GM23338 (cell line): Measurements from ENCODE around the gene CDKAL1. TPM values are rescaled to one million over a fixed set of nuclear protein-coding genes. Genes with fewer than 3 reads are reported as not detected.

Source experiments
- ATAC-seq: fragments of 200-7000 bp; cut with Tn5 transposase; 3 replicates; pipeline ENCODE4 v1.9.1; 2020
- DNase-seq: peaks from one replicate; pipeline ENCODE4 v3.0.0-alpha.2; 2015; ENCODE audit warnings: low spot score
- H2AFZ ChIP-seq: fragments of 200-600 bp; sonication (generic); 2 replicates; pipeline ENCODE4 v1.8.0; 2016; ENCODE audit warnings: antibody characterized with exemption, mild to moderate bottlenecking, moderate library complexity
- H3F3A ChIP-seq: fragments of 200-600 bp; sonication (generic); replicated peaks from 2 replicates; pipeline ENCODE4 v1.8.0; 2017; ENCODE audit warnings: antibody characterized with exemption, mixed run types, low read depth
- H3K27ac ChIP-seq: fragments of 200-600 bp; sonication (generic); 2 replicates; pipeline ENCODE4 v1.6.1; 2016; ENCODE audit warnings: low read depth
- H3K27me3 ChIP-seq: fragments of 200-600 bp; sonication (generic); 2 replicates; pipeline ENCODE4 v1.8.0; 2016; ENCODE audit warnings: mild to moderate bottlenecking, mixed run types, moderate library complexity; ENCODE audit not compliant: insufficient read depth
- H3K36me3 ChIP-seq: fragments of 200-600 bp; sonication (generic); 2 replicates; pipeline ENCODE4 v1.8.0; 2016; ENCODE audit warnings: mild to moderate bottlenecking; ENCODE audit not compliant: insufficient read depth
- H3K4me1 ChIP-seq: fragments of 200-600 bp; sonication (generic); 2 replicates; pipeline ENCODE4 v1.8.0; 2016; ENCODE audit warnings: mild to moderate bottlenecking, moderate library complexity; ENCODE audit not compliant: insufficient read depth
- H3K4me2 ChIP-seq: fragments of 200-600 bp; sonication (generic); 2 replicates; pipeline ENCODE4 v1.7.1; 2017; ENCODE audit warnings: mixed run types
- H3K4me3 ChIP-seq: fragments of 200-600 bp; sonication (generic); 2 replicates; pipeline ENCODE4 v1.6.1; 2016; ENCODE audit warnings: mixed run types
- H3K79me2 ChIP-seq: fragments of 200-600 bp; sonication (generic); replicated peaks from 2 replicates; pipeline ENCODE4 v1.8.0; 2017; ENCODE audit warnings: mild to moderate bottlenecking; ENCODE audit not compliant: insufficient read depth
- H3K9me2 ChIP-seq: fragments of 200-600 bp; sonication (generic); 2 replicates; pipeline ENCODE4 v1.8.0; 2017; ENCODE audit not compliant: insufficient read depth
- H4K20me1 ChIP-seq: fragments of 200-600 bp; sonication (generic); replicated peaks from 2 replicates; pipeline ENCODE4 v1.8.0; 2017; ENCODE audit warnings: mild to moderate bottlenecking; ENCODE audit not compliant: insufficient read depth
- H3K27ac Mint-ChIP-seq: 2 replicates; pipeline ENCODE4 v1.8.0; 2020; ENCODE audit warnings: inconsistent platforms, mild to moderate bottlenecking, moderate library complexity, mixed read lengths
- H3K27me3 Mint-ChIP-seq: 3 replicates; pipeline ENCODE4 v1.8.0; 2022; ENCODE audit warnings: low read depth, mild to moderate bottlenecking, moderate library complexity, mixed read lengths, inconsistent platforms; ENCODE audit not compliant: insufficient read depth, poor library complexity
- H3K36me3 Mint-ChIP-seq: 3 replicates; pipeline ENCODE4 v1.8.0; 2021; ENCODE audit warnings: low read depth, mild to moderate bottlenecking, inconsistent platforms, moderate library complexity, mixed read lengths
- H3K4me1 Mint-ChIP-seq: 3 replicates; pipeline ENCODE4 v1.8.0; 2020; ENCODE audit warnings: mild to moderate bottlenecking, inconsistent platforms, mixed read lengths
- H3K4me3 Mint-ChIP-seq: 3 replicates; pipeline ENCODE4 v1.8.0; 2021; ENCODE audit warnings: moderate library complexity, mild to moderate bottlenecking, inconsistent platforms, mixed read lengths
- H3K9me3 Mint-ChIP-seq: 3 replicates; pipeline ENCODE4 v1.8.0; 2020; ENCODE audit warnings: moderate library complexity, mild to moderate bottlenecking, inconsistent platforms, mixed read lengths
- CREB1 ChIP-seq: fragments of 250-450 bp; sonication (Bioruptor Pico); IDR thresholded peaks from 2 replicates; pipeline ENCODE4 v1.5.0; 2020; ENCODE audit warnings: low read depth, mild to moderate bottlenecking, moderate library complexity
- ETS1 ChIP-seq: IDR thresholded peaks from 2 replicates; pipeline ENCODE4 v1.6.1; 2016; ENCODE audit warnings: antibody characterized with exemption
- EZH2 ChIP-seq: fragments of 200-600 bp; sonication (generic); IDR thresholded peaks from one replicate; pipeline ENCODE4 v1.8.0; 2017; ENCODE audit warnings: antibody characterized with exemption, mild to moderate bottlenecking, low read depth; ENCODE audit not compliant: unreplicated experiment
- EZH2phosphoT487 ChIP-seq: fragments of 200-600 bp; sonication (generic); IDR thresholded peaks from one replicate; pipeline ENCODE4 v1.8.1; 2018; ENCODE audit warnings: antibody characterized with exemption; ENCODE audit not compliant: unreplicated experiment
- JUNB ChIP-seq: IDR thresholded peaks from one replicate; pipeline ENCODE4 v1.6.1; 2016; ENCODE audit warnings: antibody characterized with exemption; ENCODE audit not compliant: unreplicated experiment
- NANOG ChIP-seq: IDR thresholded peaks from 2 replicates; pipeline ENCODE4 v1.6.1; 2016; ENCODE audit warnings: antibody characterized with exemption, borderline replicate concordance
- POLR2AphosphoS5 ChIP-seq: IDR thresholded peaks from 2 replicates; pipeline ENCODE4 v1.6.1; 2016; ENCODE audit warnings: antibody characterized with exemption, low read depth
- STAT1 ChIP-seq: IDR thresholded peaks from one replicate; pipeline ENCODE4 v1.6.1; 2016; ENCODE audit warnings: antibody characterized with exemption; ENCODE audit not compliant: unreplicated experiment
- ZNF114 ChIP-seq: fragments of 250-450 bp; sonication (Bioruptor Pico); IDR thresholded peaks from 2 replicates; pipeline ENCODE4 v1.5.0; 2020; ENCODE audit warnings: mild to moderate bottlenecking, moderate library complexity
- ZNF331 ChIP-seq: fragments of 250-450 bp; sonication (Bioruptor Pico); IDR thresholded peaks from 2 replicates; pipeline ENCODE4 v1.5.0; 2020; ENCODE audit warnings: low read depth, mild to moderate bottlenecking, moderate library complexity
- ZNF462 ChIP-seq: fragments of 250-450 bp; sonication (Bioruptor Pico); IDR thresholded peaks from 2 replicates; pipeline ENCODE4 v1.5.0; 2020; ENCODE audit warnings: mild to moderate bottlenecking, moderate library complexity
- polyA plus RNA-seq: library from polyadenylated mRNA; unstranded; fragments of >200 nt; fragmentation: Nextera tagmentation; extraction: Ambion mirVana; gene quantifications from 2 replicates; pipeline ENCODE4 v1.2.1, GENCODE V29; 2016
- total RNA-seq: library from RNA; depleted of rRNA; stranded (reverse); fragments of >200 nt; shearing (Covaris generic); gene quantifications from 2 replicates; pipeline ENCODE4 v1.2.3, GENCODE V29; 2014

CDKAL1 gene
- total and polyA plus RNA-seq, 2 experiments from 2014 or later = 17.8 to 35.0 TPM

GRCh38 chr6:20918868-20919267 lies 384.6 kb downstream of the CDKAL1 start:
- Histone ChIP-seq H3K4me1 (peaks cover 15% of the 10 kb centered on the region), H3K79me2 (no peaks in the 10 kb centered on the region), H3K4me2 (no peak overlapping the region), H3K36me3 (peaks cover 4% of the 10 kb centered on the region), H3K4me3 (no peak overlapping the region), H3K27me3 (no peaks in the 10 kb centered on the region), H2AFZ (no peak overlapping the region), H3K27ac (no peak overlapping the region), H3K9me2 (no peaks in the 10 kb centered on the region; the same call in 1 of the 2 replicates), H3F3A (no peaks in the 10 kb centered on the region), H4K20me1 (no peaks in the 10 kb centered on the region)
- Mint-ChIP-seq H3K4me3 (no peak overlapping the region), H3K36me3 (peaks cover 24% of the 10 kb centered on the region), H3K4me1 (peaks cover 16% of the 10 kb centered on the region; the same call in 2 of the 3 replicates), H3K9me3 (peaks cover 22% of the 10 kb centered on the region), H3K27me3 (no peaks in the 10 kb centered on the region), H3K27ac (no peak overlapping the region)
- ATAC-seq (no peak), DNase-seq (no peak)
- TF ChIP-seq EZH2 = no peak
- TF ChIP-seq ZNF462 (CRISPR knock-in tag) = no peak
- no peak for TF ChIP-seq ZNF114 (CRISPR knock-in tag)
- TF ChIP-seq EZH2phosphoT487 = no peak
- no peak for TF ChIP-seq STAT1
- TF ChIP-seq ZNF331 (CRISPR knock-in tag) = no peak
- no peak for TF ChIP-seq JUNB
- no peak for TF ChIP-seq NANOG
- no peak for TF ChIP-seq POLR2AphosphoS5
- TF ChIP-seq CREB1 (CRISPR knock-in tag) = no peak
- no peak for TF ChIP-seq ETS1
